ENCODE data around the gene PABPN1L. TPM values are rescaled to one million over a fixed set of nuclear protein-coding genes. Genes with fewer than 3 reads are reported as not detected.

Gene PABPN1L
- total and polyA plus RNA-seq, 5 donors = not detected

GRCh38 chr16:88909431-88910210 is 43.2 kb upstream of the PABPN1L start:
- Histone ChIP-seq H3K27ac (ENCODE audit: low read length) (no peak overlapping the region), H3K4me3 (ENCODE audit: low read length) (no peak overlapping the region), H3K9me3 (ENCODE audit: control insufficient read depth, low read length) (no peaks in the 10 kb centered on the region), H3K4me1 (ENCODE audit: control insufficient read depth, insufficient read depth, low read length) (no peaks in the 10 kb centered on the region), H3K27me3 (ENCODE audit: control insufficient read depth, insufficient read depth) (no peaks in the 10 kb centered on the region)
- DNase-seq (peak; percentile 53 to 88 (median 76)), ATAC-seq (peak; percentile 8 to 43)
- 60% methylated on average over 44 of the region's 44 CpGs for WGBS
- intact Hi-C loops (cut with DNase I) = no loop called here

- no peak for DNase-seq
- no peaks in the 10 kb centered on the region for H3K4me1 ChIP-seq (ENCODE audit: control insufficient read depth, insufficient read depth, low read length)
These were observed 41.8 kb upstream of the PABPN1L start for GRCh38 chr16:88908307-88908706.

GRCh38 chr16:88907768-88908167 is 41.3 kb upstream of the PABPN1L start:
- 80% methylated on average over 4 of the region's 4 CpGs for WGBS
- no peak overlapping the region for H3K27ac ChIP-seq (ENCODE audit: low read length)
- no peak for DNase-seq
- H3K27me3 ChIP-seq (ENCODE audit: control insufficient read depth, insufficient read depth) = no peaks in the 10 kb centered on the region
- no peak overlapping the region for H3K4me3 ChIP-seq (ENCODE audit: low read length)
- no peak for ATAC-seq
- H3K9me3 ChIP-seq (ENCODE audit: control insufficient read depth, low read length) = no peaks in the 10 kb centered on the region
- intact Hi-C loops (cut with DNase I) = no loop called here
- H3K4me1 ChIP-seq (ENCODE audit: control insufficient read depth, insufficient read depth, low read length) = no peaks in the 10 kb centered on the region

More at GRCh38 chr16:88908307-88908706, 41.8 kb upstream of the PABPN1L start:
- no peak overlapping the region for H3K4me3 ChIP-seq (ENCODE audit: low read length)
- no peak for ATAC-seq
- H3K27me3 ChIP-seq (ENCODE audit: control insufficient read depth, insufficient read depth) = no peaks in the 10 kb centered on the region
- no peak overlapping the region for H3K27ac ChIP-seq (ENCODE audit: low read length)
- intact Hi-C loops (cut with DNase I) = no loop called here
- H3K9me3 ChIP-seq (ENCODE audit: control insufficient read depth, low read length) = no peaks in the 10 kb centered on the region
- WGBS = 73% methylated on average over 17 of the region's 17 CpGs

GRCh38 chr16:88906535-88907105 is 40.2 kb upstream of the PABPN1L start:
- no peak overlapping the region for H3K27ac ChIP-seq (ENCODE audit: low read length)
- H3K27me3 ChIP-seq (ENCODE audit: control insufficient read depth, insufficient read depth) = no peaks in the 10 kb centered on the region
- no peak for ATAC-seq

GRCh38 chr16:88906020-88906419 is 39.6 kb upstream of the PABPN1L start:
- DNase-seq = no peak
- H3K4me1 ChIP-seq (ENCODE audit: control insufficient read depth, insufficient read depth, low read length) = no peaks in the 10 kb centered on the region

More at GRCh38 chr16:88906535-88907105, 40.2 kb upstream of the PABPN1L start:
- intact Hi-C loops (cut with DNase I) = no loop called here
- Histone ChIP-seq H3K4me1 (ENCODE audit: control insufficient read depth, insufficient read depth, low read length) (no peaks in the 10 kb centered on the region), H3K4me3 (ENCODE audit: low read length) (no peak overlapping the region), H3K9me3 (ENCODE audit: control insufficient read depth, low read length) (no peaks in the 10 kb centered on the region)
- no peak for DNase-seq
- WGBS = 87% methylated on average over 22 of the region's 22 CpGs

GRCh38 chr16:88905563-88905962 is 39.1 kb upstream of the PABPN1L start:
- WGBS = 37% methylated on average over 13 of the region's 13 CpGs
- intact Hi-C loops (cut with DNase I) = no loop called here
- no peak overlapping the region for H3K27ac ChIP-seq (ENCODE audit: low read length)
- no peak for ATAC-seq
- no peak for DNase-seq
- no peak overlapping the region for H3K4me3 ChIP-seq (ENCODE audit: low read length)
- no peaks in the 10 kb centered on the region for H3K27me3 ChIP-seq (ENCODE audit: control insufficient read depth, insufficient read depth)
- H3K9me3 ChIP-seq (ENCODE audit: control insufficient read depth, low read length) = no peaks in the 10 kb centered on the region
- no peaks in the 10 kb centered on the region for H3K4me1 ChIP-seq (ENCODE audit: control insufficient read depth, insufficient read depth, low read length)

More at GRCh38 chr16:88906020-88906419, 39.6 kb upstream of the PABPN1L start:
- no peaks in the 10 kb centered on the region for H3K27me3 ChIP-seq (ENCODE audit: control insufficient read depth, insufficient read depth)
- no peak overlapping the region for H3K27ac ChIP-seq (ENCODE audit: low read length)
- no peak overlapping the region for H3K4me3 ChIP-seq (ENCODE audit: low read length)
- 86% methylated on average over 16 of the region's 16 CpGs for WGBS
- no peak for ATAC-seq
- intact Hi-C loops (cut with DNase I) = no loop called here
- H3K9me3 ChIP-seq (ENCODE audit: control insufficient read depth, low read length) = no peaks in the 10 kb centered on the region

- H3K4me3 ChIP-seq (ENCODE audit: low read length) = no peak overlapping the region
- intact Hi-C loops (cut with DNase I) = no loop called here
- H3K27me3 ChIP-seq (ENCODE audit: control insufficient read depth, insufficient read depth) = no peaks in the 10 kb centered on the region
- no peaks in the 10 kb centered on the region for H3K9me3 ChIP-seq (ENCODE audit: control insufficient read depth, low read length)
- no peak for ATAC-seq
- no peak for DNase-seq
- H3K4me1 ChIP-seq (ENCODE audit: control insufficient read depth, insufficient read depth, low read length) = no peaks in the 10 kb centered on the region
- WGBS = 74% methylated on average over 21 of the region's 21 CpGs
- no peak overlapping the region for H3K27ac ChIP-seq (ENCODE audit: low read length)
These were observed 38.4 kb upstream of the PABPN1L start for GRCh38 chr16:88904676-88905365.

- H3K9me3 ChIP-seq (ENCODE audit: control insufficient read depth, low read length) = no peaks in the 10 kb centered on the region
- no peaks in the 10 kb centered on the region for H3K27me3 ChIP-seq (ENCODE audit: control insufficient read depth, insufficient read depth)
- WGBS = 77% methylated on average over 14 of the region's 14 CpGs
- H3K4me3 ChIP-seq (ENCODE audit: low read length) = no peak overlapping the region
- intact Hi-C loops (cut with DNase I) = no loop called here
- ATAC-seq (no peak), DNase-seq (no peak)
- H3K4me1 ChIP-seq (ENCODE audit: control insufficient read depth, insufficient read depth, low read length) = no peaks in the 10 kb centered on the region
- no peak overlapping the region for H3K27ac ChIP-seq (ENCODE audit: low read length)
These were observed 36.8 kb upstream of the PABPN1L start for GRCh38 chr16:88903267-88903666.

- H3K27me3 ChIP-seq (ENCODE audit: control insufficient read depth, insufficient read depth) = no peaks in the 10 kb centered on the region
- no peak for DNase-seq
- intact Hi-C loops (cut with DNase I) = no loop called here
- WGBS = 81% methylated on average over 16 of the region's 16 CpGs
- no peak for ATAC-seq
- no peak overlapping the region for H3K27ac ChIP-seq (ENCODE audit: low read length)
- H3K9me3 ChIP-seq (ENCODE audit: control insufficient read depth, low read length) = no peaks in the 10 kb centered on the region
- H3K4me3 ChIP-seq (ENCODE audit: low read length) = no peak overlapping the region
- no peaks in the 10 kb centered on the region for H3K4me1 ChIP-seq (ENCODE audit: control insufficient read depth, insufficient read depth, low read length)
These were observed 36.3 kb upstream of the PABPN1L start for GRCh38 chr16:88902744-88903143.

GRCh38 chr16:88901718-88902337 is 35.4 kb upstream of the PABPN1L start:
- no peak overlapping the region for H3K27ac ChIP-seq (ENCODE audit: low read length)
- no peaks in the 10 kb centered on the region for H3K9me3 ChIP-seq (ENCODE audit: control insufficient read depth, low read length)
- H3K27me3 ChIP-seq (ENCODE audit: control insufficient read depth, insufficient read depth) = no peaks in the 10 kb centered on the region
- DNase-seq (no peak), ATAC-seq (no peak)
- no peaks in the 10 kb centered on the region for H3K4me1 ChIP-seq (ENCODE audit: control insufficient read depth, insufficient read depth, low read length)
- no peak overlapping the region for H3K4me3 ChIP-seq (ENCODE audit: low read length)
- 87% methylated on average over 26 of the region's 26 CpGs for WGBS
- intact Hi-C loops (cut with DNase I) = no loop called here

GRCh38 chr16:88900662-88901052 is 34.2 kb upstream of the PABPN1L start:
- no peaks in the 10 kb centered on the region for H3K4me1 ChIP-seq (ENCODE audit: control insufficient read depth, insufficient read depth, low read length)
- ATAC-seq (no peak), DNase-seq (no peak)
- H3K27ac ChIP-seq (ENCODE audit: low read length) = no peak overlapping the region
- 80% methylated on average over 12 of the region's 12 CpGs for WGBS
- no peaks in the 10 kb centered on the region for H3K9me3 ChIP-seq (ENCODE audit: control insufficient read depth, low read length)
- intact Hi-C loops (cut with DNase I) = no loop called here
- H3K4me3 ChIP-seq (ENCODE audit: low read length) = no peak overlapping the region
- H3K27me3 ChIP-seq (ENCODE audit: control insufficient read depth, insufficient read depth) = no peaks in the 10 kb centered on the region

Data from right cardiac atrium (tissue), 5 donors.